ENCODE results near the gene CTNNBL1.
"Not testable (repeated sequence)": the region's sequence is repeated elsewhere in the genome, so short reads cannot be mapped to it uniquely, and the experiment has no call there.

Gene CTNNBL1

GRCh38 chr20:37651932-37652331 lies 41.9 kb upstream of the CTNNBL1 start:
- no peak overlapping the region for H3K4me3 ChIP-seq (ENCODE audit: low read depth, low read length)
- TF ChIP-seq, protein P1, sequence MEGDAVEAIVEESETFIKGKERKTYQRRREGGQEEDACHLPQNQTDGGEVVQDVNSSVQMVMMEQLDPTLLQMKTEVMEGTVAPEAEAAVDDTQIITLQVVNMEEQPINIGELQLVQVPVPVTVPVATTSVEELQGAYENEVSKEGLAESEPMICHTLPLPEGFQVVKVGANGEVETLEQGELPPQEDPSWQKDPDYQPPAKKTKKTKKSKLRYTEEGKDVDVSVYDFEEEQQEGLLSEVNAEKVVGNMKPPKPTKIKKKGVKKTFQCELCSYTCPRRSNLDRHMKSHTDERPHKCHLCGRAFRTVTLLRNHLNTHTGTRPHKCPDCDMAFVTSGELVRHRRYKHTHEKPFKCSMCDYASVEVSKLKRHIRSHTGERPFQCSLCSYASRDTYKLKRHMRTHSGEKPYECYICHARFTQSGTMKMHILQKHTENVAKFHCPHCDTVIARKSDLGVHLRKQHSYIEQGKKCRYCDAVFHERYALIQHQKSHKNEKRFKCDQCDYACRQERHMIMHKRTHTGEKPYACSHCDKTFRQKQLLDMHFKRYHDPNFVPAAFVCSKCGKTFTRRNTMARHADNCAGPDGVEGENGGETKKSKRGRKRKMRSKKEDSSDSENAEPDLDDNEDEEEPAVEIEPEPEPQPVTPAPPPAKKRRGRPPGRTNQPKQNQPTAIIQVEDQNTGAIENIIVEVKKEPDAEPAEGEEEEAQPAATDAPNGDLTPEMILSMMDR (IDR thresholded peaks at IDR 0.05; ENCODE audit: low read depth, low read length): no peak

DNA sequence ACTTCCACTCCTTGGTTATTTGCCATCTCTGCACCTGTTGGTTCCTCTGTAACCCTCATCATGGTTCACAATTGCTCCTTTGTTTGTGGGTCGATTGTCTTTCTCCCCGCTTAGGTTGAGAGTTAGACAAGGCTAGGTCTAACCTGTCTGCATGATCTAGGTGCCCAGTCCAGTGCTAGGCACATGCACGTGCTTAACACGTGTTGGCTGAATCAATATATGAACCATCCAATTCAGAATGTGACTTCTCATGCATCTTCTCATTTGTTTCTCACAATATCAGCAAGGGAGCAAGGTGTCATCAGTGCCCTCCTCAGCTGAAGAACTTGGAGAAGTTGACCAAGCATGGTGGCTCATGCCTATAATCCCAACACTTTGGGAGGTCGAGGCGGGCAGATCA lies 36.9 kb upstream of the CTNNBL1 start:
- no peak overlapping the region for H3K4me3 ChIP-seq (ENCODE audit: low read depth, low read length)
- TF ChIP-seq, protein P1 (IDR thresholded peaks at IDR 0.05; ENCODE audit: low read depth, low read length): no peak

- H3K4me3 ChIP-seq (ENCODE audit: low read depth, low read length): no peak overlapping the region
- TF ChIP-seq, protein P1 (IDR thresholded peaks at IDR 0.05; ENCODE audit: low read depth, low read length): no peak
Observed at GRCh38 chr20:37657924-37658804, 35.7 kb upstream of the CTNNBL1 start.

DNA sequence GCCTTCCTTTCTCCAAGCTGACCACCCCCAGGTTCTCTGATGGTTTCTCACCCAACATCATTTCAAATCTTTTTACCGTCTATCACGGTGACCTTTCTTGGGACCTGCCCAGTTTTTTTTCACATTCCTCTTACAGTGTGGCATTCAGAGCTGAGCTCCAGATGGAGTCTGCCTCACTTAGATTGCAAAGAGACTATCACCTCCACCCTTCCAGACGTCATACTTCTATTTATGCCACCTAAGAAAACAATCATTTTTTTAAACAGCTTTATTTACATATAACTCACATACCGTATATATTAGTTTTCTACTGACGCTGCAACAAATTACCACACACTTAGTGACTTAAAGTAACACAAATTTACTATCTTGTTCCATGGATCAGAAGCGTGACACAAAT lies 32.3 kb upstream of the CTNNBL1 start:
- TF ChIP-seq, protein P1 (IDR thresholded peaks at IDR 0.05; ENCODE audit: low read depth, low read length): no peak
- no peak overlapping the region for H3K4me3 ChIP-seq (ENCODE audit: low read depth, low read length)

DNA sequence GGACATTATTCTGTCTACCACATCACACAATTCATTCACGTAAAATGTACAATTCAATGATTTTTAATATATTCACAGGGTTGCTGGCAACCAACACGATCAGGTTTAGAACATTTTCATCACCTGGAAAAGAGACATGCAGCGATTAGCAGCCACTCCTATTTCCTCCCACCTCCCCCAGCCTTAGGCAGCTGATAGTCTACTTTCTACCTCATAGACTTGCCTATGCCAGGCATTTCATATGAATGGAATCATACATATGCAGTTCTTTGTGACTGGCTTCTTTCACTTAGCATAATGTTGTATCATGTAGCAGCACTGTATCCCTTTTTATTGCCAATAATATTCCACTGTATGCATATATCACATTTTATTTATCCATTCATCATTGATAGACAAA lies 31.5 kb upstream of the CTNNBL1 start:
- no peak overlapping the region for H3K4me3 ChIP-seq (ENCODE audit: low read depth, low read length)
- TF ChIP-seq, protein P1 (IDR thresholded peaks at IDR 0.05; ENCODE audit: low read depth, low read length): no peak

DNA sequence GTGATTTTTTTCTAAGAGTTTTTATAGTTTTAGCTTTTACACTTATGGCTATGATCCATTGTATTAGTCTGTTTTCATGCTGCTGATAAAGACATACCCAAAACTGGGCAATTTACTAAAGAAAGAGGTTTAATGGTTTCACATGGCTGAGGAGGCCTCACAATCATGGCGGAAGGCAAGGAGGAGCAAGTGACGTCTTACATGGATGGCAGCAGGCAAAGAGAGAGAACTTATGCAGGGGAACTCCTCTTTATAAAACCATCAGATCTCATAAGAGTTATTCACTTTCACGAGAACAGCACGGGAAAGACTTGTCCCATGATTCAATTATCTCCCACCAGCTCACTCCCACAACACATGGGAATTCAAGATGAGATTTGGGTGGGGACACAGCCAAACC lies 29.2 kb upstream of the CTNNBL1 start:
- not testable (repeated sequence) for H3K4me3 ChIP-seq (ENCODE audit: low read depth, low read length)

DNA sequence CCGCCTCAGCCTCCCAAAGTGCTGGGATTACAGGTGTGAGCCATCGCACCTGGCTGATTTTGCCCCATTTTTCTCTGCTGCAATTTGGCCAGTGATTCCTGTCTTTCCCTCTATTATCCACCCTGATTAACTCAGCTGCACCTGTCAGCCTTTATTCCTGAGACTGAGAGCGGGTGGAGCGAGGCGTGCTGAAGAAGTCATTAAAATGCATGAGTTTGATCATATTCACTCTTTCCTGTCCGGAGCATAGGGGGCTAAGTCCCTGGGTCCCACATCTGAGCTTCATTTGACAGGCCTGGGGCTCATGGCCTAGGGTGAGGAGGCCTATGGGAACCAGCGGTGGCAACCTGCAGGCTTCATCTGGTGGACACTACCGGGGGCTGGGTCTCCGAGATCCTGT lies 25.7 kb upstream of the CTNNBL1 start:
- TF ChIP-seq, protein P1 (IDR thresholded peaks at IDR 0.05; ENCODE audit: low read depth, low read length): no peak

More for the DNA sequence above, 25.7 kb upstream of the CTNNBL1 start:
- no peak overlapping the region for H3K4me3 ChIP-seq (ENCODE audit: low read depth, low read length)

All from WI38 (cell line).